HG02973 (cell line): ENCODE measurements around the gene DCUN1D4.

Experiments used
- ATAC-seq: cut with Tn5 transposase; IDR thresholded peaks from one replicate; pipeline ENCODE4 v1.9.1; 2021; ENCODE audit warnings: moderate library complexity; ENCODE audit not compliant: unreplicated experiment

The DCUN1D4 gene

GRCh38 chr4:51960486-51960885, 117.5 kb downstream of the DCUN1D4 start:
- no peak for ATAC-seq

- ATAC-seq: no peak
Observed at GRCh38 chr4:51963841-51964517, 121.0 kb downstream of the DCUN1D4 start.

- ATAC-seq: no peak
Observed at GRCh38 chr4:51965862-51966261, 122.9 kb downstream of the DCUN1D4 start.
